Vagina (tissue), 2 donors: Measurements from ENCODE around the gene SYNDIG1L. TPM values are rescaled to one million over a fixed set of nuclear protein-coding genes. Genes with fewer than 3 reads are reported as not detected.

Experiments
- DNase-seq, 2 donors: peaks; one replicate each; pipeline ENCODE4 v3.0.0-alpha.2; 2017; ENCODE audit errors: extremely low spot score in 2 of 2
- H3K27ac ChIP-seq: fragments of 200-600 bp; sonication (generic); one replicate; pipeline ENCODE4 v1.5.1; 2019
- H3K27me3 ChIP-seq: fragments of 200-600 bp; sonication (generic); one replicate; pipeline ENCODE4 v1.5.1; 2019
- H3K36me3 ChIP-seq, 2 donors: fragments of 200-600 bp; sonication (generic); one replicate each; pipeline ENCODE4 v1.5.1; 2017 to 2019
- H3K4me1 ChIP-seq: fragments of 200-600 bp; sonication (generic); one replicate; pipeline ENCODE4 v1.5.1; 2019
- H3K4me3 ChIP-seq, 2 donors: fragments of 200-600 bp; sonication (generic); 1 replicate in 1 of 2; 2 replicates in 1 of 2; pipeline ENCODE4 v1.5.1; 2016 to 2019
- H3K9me3 ChIP-seq: fragments of 200-600 bp; sonication (generic); one replicate; pipeline ENCODE4 v1.5.1; 2019
- POLR2A ChIP-seq, 2 donors: fragments of 450-650 bp; IDR thresholded peaks; one replicate each; pipeline ENCODE4 v1.6.1; 2017; ENCODE audit warnings: antibody characterized with exemption in 2 of 2, mild to moderate bottlenecking in 2 of 2, moderate library complexity in 2 of 2
- POLR2AphosphoS5 ChIP-seq, 2 donors: sonication (generic); formaldehyde crosslinking; IDR thresholded peaks; one replicate each; pipeline ENCODE4 v1.9.0; 2017; ENCODE audit warnings: antibody characterized with exemption in 2 of 2, mild to moderate bottlenecking in 2 of 2, low read depth in 1 of 2; ENCODE audit not compliant: insufficient read depth in 1 of 2
- intact Hi-C: fragments of 100-400 bp; cut with DNase I; formaldehyde crosslinking; loops from one replicate; pipeline ENCODE4 v1.15.1; 2023
- total RNA-seq: library from RNA; depleted of rRNA; stranded (reverse); fragments of >200 nt; gene quantifications from one replicate; pipeline ENCODE4 v1.2.3, GENCODE V29; 2016
- TF ChIP-seq, protein P1 (sequence below), 3 experiments: fragments of 450-650 bp in 2 of 3; fragments of 200-600 bp in 1 of 3; sonication (generic) in 1 of 3; IDR thresholded peaks; one replicate each; pipeline ENCODE4 v1.5.1; 2017 to 2019; ENCODE audit warnings: antibody characterized with exemption in 3 of 3, mild to moderate bottlenecking in 2 of 3, moderate library complexity in 2 of 3

SYNDIG1L gene
- not detected for total RNA-seq

DNA sequence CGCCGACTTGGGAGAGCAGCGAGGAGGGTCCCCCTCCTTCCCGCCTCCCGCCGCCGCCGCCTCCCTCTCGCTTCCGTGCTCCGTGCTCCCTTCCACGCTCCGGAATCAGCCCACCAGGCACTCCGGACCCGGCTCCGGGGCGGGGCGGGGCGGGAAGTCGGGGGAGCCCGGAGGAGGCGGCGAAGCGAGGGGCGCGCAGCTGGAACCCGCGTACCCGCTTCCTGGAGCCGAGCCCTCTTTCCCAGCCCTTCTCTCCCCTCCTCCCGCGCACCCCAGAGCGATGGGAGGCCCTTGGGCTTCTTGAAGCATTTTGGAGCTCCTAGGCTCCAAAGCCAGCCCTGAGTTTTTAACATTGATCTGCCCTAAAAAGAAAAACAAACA lies at the start of gene SYNDIG1L:
Gene SYNDIG1L, minus strand, starts transcription at position 9 of the 381 bp plus-strand sequence. CDS start 16,466 bp downstream, outside the sequence.
- no peaks in the 10 kb centered on the region for H3K36me3 ChIP-seq
- intact Hi-C loops, result no loop called here
- H3K4me3 ChIP-seq, result no peak within 1 kb of the TSS
- H3K4me1 ChIP-seq, result peaks cover 6% of the 10 kb centered on the region
- H3K27ac ChIP-seq, result no peak within 1 kb of the TSS
- TF ChIP-seq POLR2A (IDR thresholded peaks at IDR 0.05) (no peak), POLR2AphosphoS5 (IDR thresholded peaks at IDR 0.05; ENCODE audit: insufficient read depth in 1 of 2, low read depth in 1 of 2) (no peak)
- TF ChIP-seq, protein P1, sequence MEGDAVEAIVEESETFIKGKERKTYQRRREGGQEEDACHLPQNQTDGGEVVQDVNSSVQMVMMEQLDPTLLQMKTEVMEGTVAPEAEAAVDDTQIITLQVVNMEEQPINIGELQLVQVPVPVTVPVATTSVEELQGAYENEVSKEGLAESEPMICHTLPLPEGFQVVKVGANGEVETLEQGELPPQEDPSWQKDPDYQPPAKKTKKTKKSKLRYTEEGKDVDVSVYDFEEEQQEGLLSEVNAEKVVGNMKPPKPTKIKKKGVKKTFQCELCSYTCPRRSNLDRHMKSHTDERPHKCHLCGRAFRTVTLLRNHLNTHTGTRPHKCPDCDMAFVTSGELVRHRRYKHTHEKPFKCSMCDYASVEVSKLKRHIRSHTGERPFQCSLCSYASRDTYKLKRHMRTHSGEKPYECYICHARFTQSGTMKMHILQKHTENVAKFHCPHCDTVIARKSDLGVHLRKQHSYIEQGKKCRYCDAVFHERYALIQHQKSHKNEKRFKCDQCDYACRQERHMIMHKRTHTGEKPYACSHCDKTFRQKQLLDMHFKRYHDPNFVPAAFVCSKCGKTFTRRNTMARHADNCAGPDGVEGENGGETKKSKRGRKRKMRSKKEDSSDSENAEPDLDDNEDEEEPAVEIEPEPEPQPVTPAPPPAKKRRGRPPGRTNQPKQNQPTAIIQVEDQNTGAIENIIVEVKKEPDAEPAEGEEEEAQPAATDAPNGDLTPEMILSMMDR (IDR thresholded peaks at IDR 0.05), result no peak
- H3K9me3 ChIP-seq, result no peaks in the 10 kb centered on the region
- DNase-seq, result peak in 1 of 2 donors; percentile 31
- no peaks in the 10 kb centered on the region for H3K27me3 ChIP-seq

DNA sequence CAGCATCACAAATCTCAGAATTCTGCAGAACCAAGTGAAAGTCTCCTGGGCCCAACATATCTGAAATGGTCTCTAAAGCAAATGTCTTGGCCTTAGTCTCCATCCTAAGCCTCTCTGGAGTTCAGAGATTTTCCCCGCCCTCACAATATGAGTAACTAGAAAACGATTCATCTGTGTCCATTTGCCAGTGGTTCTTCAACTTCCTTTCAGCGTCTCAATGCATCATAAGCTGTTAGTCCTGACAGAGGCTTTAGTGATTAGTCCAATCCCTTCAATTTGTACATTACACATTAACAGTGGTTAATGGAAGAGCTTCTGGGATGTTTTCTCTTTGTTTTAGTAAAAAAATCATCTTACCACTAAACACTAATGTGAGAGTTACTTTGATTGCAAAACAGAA lies 49.7 kb upstream of the SYNDIG1L start:
- TF ChIP-seq POLR2AphosphoS5 (IDR thresholded peaks at IDR 0.05; ENCODE audit: insufficient read depth in 1 of 2, low read depth in 1 of 2), result no peak
- TF ChIP-seq, protein P1 (IDR thresholded peaks at IDR 0.05), result no peak
- no peak for TF ChIP-seq POLR2A (IDR thresholded peaks at IDR 0.05)
- intact Hi-C loops, result loop anchor here (5.0 kb wide), 1 partner anchor 108 kb away; no protein-coding TSS in a partner anchor
- peaks cover 0 to 42% of the 10 kb centered on the region in 2 donors for H3K36me3 ChIP-seq

DNA sequence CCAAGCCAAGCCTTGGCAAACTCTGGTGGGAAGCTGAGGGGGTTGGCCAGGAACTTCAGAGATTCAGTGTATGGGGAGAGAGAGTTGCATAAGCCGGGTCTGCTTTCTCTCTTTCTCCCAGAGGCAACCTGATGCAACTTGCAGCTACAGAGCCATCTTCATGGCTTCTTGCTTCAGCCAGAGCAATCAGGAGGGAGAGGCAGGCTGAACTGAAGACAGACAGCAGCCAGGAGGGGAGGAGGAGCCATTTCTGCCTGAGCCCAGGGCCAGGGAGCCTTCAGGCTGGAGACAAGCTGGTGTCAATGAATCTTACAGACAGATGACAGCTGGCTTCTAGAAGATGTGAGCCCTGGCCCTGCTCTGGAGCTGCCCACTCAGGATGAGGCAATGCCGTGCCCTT lies 48.4 kb upstream of the SYNDIG1L start:
- intact Hi-C loops, result no loop called here
- H3K27ac ChIP-seq, result no peak overlapping the region
- peaks cover 0 to 29% of the 10 kb centered on the region in 2 donors for H3K36me3 ChIP-seq

More for the DNA sequence above, 49.7 kb upstream of the SYNDIG1L start:
- no peaks in the 10 kb centered on the region for H3K4me1 ChIP-seq
- no peak overlapping the region for H3K4me3 ChIP-seq
- DNase-seq, result no peak
- H3K9me3 ChIP-seq, result no peaks in the 10 kb centered on the region
- H3K27me3 ChIP-seq, result no peaks in the 10 kb centered on the region
- no peak overlapping the region for H3K27ac ChIP-seq

DNA sequence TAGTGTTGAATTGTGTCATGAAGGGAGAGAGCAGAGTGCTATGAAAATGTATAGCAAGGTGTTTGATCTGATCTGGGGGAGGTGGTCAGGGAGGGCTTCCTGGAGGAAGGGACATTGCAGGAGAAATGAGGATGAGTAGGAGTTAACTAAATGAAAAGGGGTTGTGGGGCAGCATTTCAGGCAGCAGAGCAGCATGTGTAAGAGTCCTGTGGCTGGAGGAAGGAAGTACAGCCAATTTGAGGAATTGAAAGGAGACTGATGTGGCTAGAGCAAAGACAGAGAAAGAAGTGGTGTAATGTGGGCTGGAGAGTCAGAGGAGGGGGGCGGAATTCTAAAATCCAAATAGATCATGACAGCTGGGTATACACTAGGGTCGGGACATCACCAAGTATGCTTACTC lies 46.6 kb upstream of the SYNDIG1L start:
- Histone ChIP-seq H3K4me3 (no peak overlapping the region), H3K4me1 (no peaks in the 10 kb centered on the region), H3K9me3 (no peaks in the 10 kb centered on the region), H3K36me3 (peaks cover 0 to 24% of the 10 kb centered on the region in 2 donors), H3K27ac (no peak overlapping the region), H3K27me3 (no peaks in the 10 kb centered on the region)
- TF ChIP-seq POLR2AphosphoS5 (IDR thresholded peaks at IDR 0.05; ENCODE audit: insufficient read depth in 1 of 2, low read depth in 1 of 2) (no peak), POLR2A (IDR thresholded peaks at IDR 0.05) (no peak)
- TF ChIP-seq, protein P1 (IDR thresholded peaks at IDR 0.05), result no peak
- intact Hi-C loops, result loop anchor here (1.0 kb wide), 1 partner anchor 18 kb away; no protein-coding TSS in a partner anchor
- DNase-seq, result no peak

More for the DNA sequence above, 48.4 kb upstream of the SYNDIG1L start:
- TF ChIP-seq, protein P1 (IDR thresholded peaks at IDR 0.05), result no peak
- TF ChIP-seq POLR2AphosphoS5 (IDR thresholded peaks at IDR 0.05; ENCODE audit: insufficient read depth in 1 of 2, low read depth in 1 of 2), result no peak
- TF ChIP-seq POLR2A (IDR thresholded peaks at IDR 0.05), result no peak
- Histone ChIP-seq H3K27me3 (no peaks in the 10 kb centered on the region), H3K9me3 (no peaks in the 10 kb centered on the region), H3K4me1 (no peaks in the 10 kb centered on the region), H3K4me3 (no peak overlapping the region)
- DNase-seq, result no peak
